ENCODE measurements around the gene DDX54. TPM values are rescaled to one million over a fixed set of nuclear protein-coding genes. Genes with fewer than 3 reads are reported as not detected.

Gene DDX54
- total RNA-seq, 1 donor from 2014 or later = 38.8 TPM

Other genes starting within 250 kb of the DDX54 start
- gene OAS3, start 247.0 kb downstream of the DDX54 start, total RNA-seq = 6.4 and 6.5 TPM in 2 replicates
- gene OAS2, start 207.0 kb downstream of the DDX54 start, total RNA-seq = 2.9 and 4.5 TPM in 2 replicates
- gene DTX1, start 128.7 kb downstream of the DDX54 start, total RNA-seq = 1.8 and 6.1 TPM in 2 replicates
- gene RASAL1, start 49.7 kb downstream of the DDX54 start, total RNA-seq = not detected in 2 replicates
- not detected in 2 replicates for gene CFAP73, start 35.8 kb downstream of the DDX54 start, total RNA-seq
- gene RITA1, start 243 bp upstream of the DDX54 start, total RNA-seq = 14.2 and 21.4 TPM in 2 replicates
- 5.5 and 7.2 TPM in 2 replicates for gene TPCN1, start 36.0 kb upstream of the DDX54 start, total RNA-seq
- gene SLC8B1, start 149.6 kb upstream of the DDX54 start, total RNA-seq = 12.6 and 15.6 TPM in 2 replicates
- 16.7 and 25.0 TPM in 2 replicates for gene PLBD2, start 173.1 kb upstream of the DDX54 start, total RNA-seq
- under 0.01 TPM in 1 of 2 replicates, not detected in the other for gene SDS, start 218.4 kb upstream of the DDX54 start, total RNA-seq
- 3.3 and 4.0 TPM in 2 replicates for gene SDSL, start 236.9 kb upstream of the DDX54 start, total RNA-seq